IPS-18a (cell line): ENCODE results near the gene RHBDL2.
"Not testable (repeated sequence)": the region's sequence is repeated elsewhere in the genome, so short reads cannot be mapped to it uniquely, and the experiment has no call there.

Source experiments
- H3K27ac ChIP-seq: one replicate; pipeline ENCODE4 v1.5.1; 2013; ENCODE audit warnings: low read length
- H3K27me3 ChIP-seq: one replicate; pipeline ENCODE4 v1.6.1; 2013; ENCODE audit warnings: mild to moderate bottlenecking, low read length; ENCODE audit not compliant: control insufficient read depth, insufficient read depth
- H3K36me3 ChIP-seq: one replicate; pipeline ENCODE4 v1.6.1; 2013; ENCODE audit warnings: low read depth, low read length; ENCODE audit not compliant: control insufficient read depth
- H3K4me1 ChIP-seq: one replicate; pipeline ENCODE4 v1.6.1; 2013; ENCODE audit warnings: low read depth, low read length; ENCODE audit not compliant: control insufficient read depth
- H3K4me3 ChIP-seq: one replicate; pipeline ENCODE4 v1.5.1; 2013; ENCODE audit warnings: low read length
- H3K9ac ChIP-seq: one replicate; pipeline ENCODE4 v1.6.1; 2013; ENCODE audit warnings: mild to moderate bottlenecking, low read length, moderate library complexity
- H3K9me3 ChIP-seq: one replicate; pipeline ENCODE4 v1.6.1; 2013; ENCODE audit warnings: low read depth, low read length; ENCODE audit not compliant: control insufficient read depth

RHBDL2 gene

GRCh38 chr1:38941527-38942019, at the start of gene RHBDL2:
RHBDL2 (minus strand) TSS chr1:38941830; CDS start chr1:38919212, 22,618 bp downstream.
- no peak within 1 kb of the TSS for H3K27ac ChIP-seq
- H3K9ac ChIP-seq = no peak within 1 kb of the TSS
- peak within 1 kb of the TSS; percentile 7 for H3K4me3 ChIP-seq

GRCh38 chr1:38990738-38991637, 49.4 kb upstream of the RHBDL2 start, which contains the start of gene AKIRIN1:
AKIRIN1 (plus strand) TSS chr1:38991276; CDS start chr1:38991381, 105 bp downstream.
- Histone ChIP-seq H3K27me3 (no peaks in the 10 kb centered on the region), H3K9me3 (no peaks in the 10 kb centered on the region)

More at GRCh38 chr1:38941527-38942019, at the start of gene RHBDL2:
- no peaks in the 10 kb centered on the region for H3K36me3 ChIP-seq
- H3K4me1 ChIP-seq = peaks cover 6% of the 10 kb centered on the region
- H3K27me3 ChIP-seq = no peaks in the 10 kb centered on the region
- H3K9me3 ChIP-seq = no peaks in the 10 kb centered on the region

GRCh38 chr1:38990386-38990737, 48.7 kb upstream of the RHBDL2 start:
- H3K36me3 ChIP-seq = peaks cover 30% of the 10 kb centered on the region
- H3K27ac ChIP-seq = peak overlapping the region; percentile 89
- H3K9me3 ChIP-seq = no peaks in the 10 kb centered on the region
- H3K9ac ChIP-seq = peak overlapping the region; percentile 60
- peaks cover 49% of the 10 kb centered on the region for H3K4me1 ChIP-seq
- no peaks in the 10 kb centered on the region for H3K27me3 ChIP-seq
- H3K4me3 ChIP-seq = peak overlapping the region; percentile 53

More at GRCh38 chr1:38990738-38991637, 49.4 kb upstream of the RHBDL2 start, which contains the start of gene AKIRIN1:
- peaks cover 36% of the 10 kb centered on the region for H3K36me3 ChIP-seq
- peak within 1 kb of the TSS; percentile 91 for H3K9ac ChIP-seq
- peaks cover 43% of the 10 kb centered on the region for H3K4me1 ChIP-seq
- peak within 1 kb of the TSS; percentile 97 for H3K4me3 ChIP-seq
- peak within 1 kb of the TSS; percentile 89 for H3K27ac ChIP-seq

- Histone ChIP-seq H3K9me3 (no peaks in the 10 kb centered on the region), H3K27me3 (no peaks in the 10 kb centered on the region), H3K27ac (peak overlapping the region; percentile 89), H3K4me3 (peak overlapping the region; percentile 53), H3K36me3 (peaks cover 26% of the 10 kb centered on the region), H3K9ac (peak overlapping the region; percentile 60), H3K4me1 (peaks cover 48% of the 10 kb centered on the region)
Measured at GRCh38 chr1:38989979-38990378, 48.3 kb upstream of the RHBDL2 start.

DNA sequence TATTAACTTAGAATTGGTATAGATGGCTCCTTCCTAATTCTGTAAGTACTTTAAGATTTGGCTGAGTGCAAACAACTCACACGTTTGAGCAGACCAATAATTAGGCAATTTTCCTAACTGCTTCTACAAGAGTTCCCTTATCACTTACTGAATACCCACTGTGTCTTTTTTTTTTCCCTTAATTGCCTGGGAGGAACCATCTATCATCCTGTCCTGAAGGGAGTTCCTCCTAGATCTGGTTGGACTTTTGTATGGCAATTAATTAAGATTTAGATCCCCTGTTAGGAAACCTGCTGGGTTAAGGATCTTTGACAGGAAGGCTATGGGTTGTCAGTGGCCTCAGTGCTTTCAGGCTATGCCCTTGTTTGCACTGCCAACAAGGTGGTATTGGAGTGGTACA, 37.8 kb upstream of the RHBDL2 start:
- H3K27ac ChIP-seq, H3K4me3 ChIP-seq, H3K36me3 ChIP-seq, H3K9me3 ChIP-seq, H3K4me1 ChIP-seq, H3K27me3 ChIP-seq, H3K9ac ChIP-seq: not testable (repeated sequence)

DNA sequence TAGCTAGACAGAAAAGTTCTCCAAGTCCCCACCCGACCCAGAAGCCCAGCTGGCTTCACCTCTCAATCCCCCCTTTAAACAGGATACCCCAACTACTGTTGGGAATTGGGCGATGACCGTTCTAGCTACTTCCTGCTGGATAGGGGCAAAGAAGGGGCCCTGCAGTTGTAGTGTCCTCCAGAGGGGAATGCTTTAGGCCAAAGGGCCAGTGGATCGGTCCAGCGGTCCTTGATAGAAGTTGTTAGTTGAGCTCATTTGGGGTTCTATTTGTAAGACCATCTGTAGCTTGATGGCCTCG, 36.6 kb upstream of the RHBDL2 start:
- not testable (repeated sequence) for H3K4me3 ChIP-seq, H3K9ac ChIP-seq, H3K36me3 ChIP-seq, H3K27me3 ChIP-seq, H3K27ac ChIP-seq, H3K4me1 ChIP-seq, H3K9me3 ChIP-seq

DNA sequence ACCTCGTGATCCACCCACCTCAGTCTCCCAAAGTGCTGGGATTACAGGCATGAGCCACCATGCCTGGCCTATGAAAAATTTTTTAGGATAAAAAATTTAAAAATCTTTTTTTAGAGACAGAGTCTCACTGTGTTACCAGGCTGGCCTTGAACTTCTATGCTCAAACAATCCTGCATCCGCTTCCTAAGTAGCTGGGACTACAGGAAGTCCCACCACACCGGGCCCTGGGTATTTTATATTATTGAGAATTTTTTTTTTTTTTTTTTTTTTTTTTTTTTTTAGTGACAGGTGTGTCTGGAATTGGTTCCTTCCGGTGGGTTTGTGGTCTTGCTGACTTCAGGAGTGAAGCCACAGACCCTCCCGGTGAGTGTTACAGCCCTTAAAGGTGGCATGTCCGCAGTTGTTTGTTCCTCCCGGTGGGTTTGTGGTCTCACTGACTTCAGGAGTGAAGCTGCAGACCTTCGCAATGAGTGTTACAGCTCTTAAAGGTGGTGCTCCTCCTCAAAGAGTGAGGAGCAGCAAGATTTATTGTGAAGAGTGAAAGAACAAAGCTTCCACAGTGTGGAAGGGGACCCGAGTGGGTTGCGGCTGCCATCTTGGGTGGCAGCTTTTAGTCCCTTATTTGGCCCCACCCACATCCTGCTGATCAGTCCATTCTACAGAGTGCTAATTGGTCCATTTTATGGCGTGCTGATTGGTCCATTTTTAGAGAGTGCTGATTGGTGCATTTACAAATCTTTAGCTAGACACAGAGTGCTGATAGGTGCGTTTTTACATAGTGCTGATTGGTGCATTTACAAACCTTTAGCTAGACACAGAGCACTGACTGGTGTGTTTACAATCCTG, 36.0 kb upstream of the RHBDL2 start:
- not testable (repeated sequence) for H3K27me3 ChIP-seq, H3K9ac ChIP-seq, H3K4me1 ChIP-seq, H3K27ac ChIP-seq, H3K9me3 ChIP-seq, H3K4me3 ChIP-seq, H3K36me3 ChIP-seq

DNA sequence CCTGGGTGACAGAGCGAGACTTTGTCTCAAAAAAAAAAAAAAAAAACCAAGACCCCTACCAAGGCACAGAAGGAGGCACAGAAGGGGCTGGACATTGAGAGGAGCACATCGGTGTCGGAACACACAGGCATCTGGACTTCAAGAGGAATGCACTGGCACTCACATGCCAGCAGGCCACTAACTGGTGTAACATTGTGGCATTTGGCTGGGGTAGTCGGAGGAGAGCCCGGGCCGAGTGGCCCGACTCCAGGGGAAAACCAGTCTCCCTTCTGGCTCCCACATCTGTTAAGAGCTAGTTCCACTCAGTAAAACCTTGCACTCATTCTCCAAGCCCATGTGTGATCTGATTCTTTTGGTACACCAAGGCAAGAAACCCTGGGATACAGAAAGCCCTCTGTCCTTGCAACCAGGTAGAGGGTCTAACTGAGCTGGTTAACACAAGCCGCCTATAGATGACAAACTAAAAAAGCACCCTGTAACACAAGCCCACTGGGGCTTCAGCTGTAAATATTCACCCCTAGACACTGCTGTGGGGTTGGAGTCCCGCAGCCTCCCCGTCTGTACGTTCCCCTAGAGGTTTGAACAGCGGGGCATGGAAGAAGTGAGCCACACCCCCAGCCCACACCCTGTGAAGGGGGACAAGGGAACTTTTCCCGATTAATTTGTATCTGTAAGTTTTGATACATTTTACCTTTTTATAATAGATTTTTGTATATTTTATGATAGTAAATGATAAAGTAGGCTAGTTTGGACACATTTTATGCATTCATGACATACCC, 32.2 kb upstream of the RHBDL2 start:
- H3K36me3 ChIP-seq = no peaks in the 10 kb centered on the region
- peaks cover 4% of the 10 kb centered on the region for H3K9me3 ChIP-seq
- no peak overlapping the region for H3K27ac ChIP-seq
- no peaks in the 10 kb centered on the region for H3K4me1 ChIP-seq
- H3K4me3 ChIP-seq = no peak overlapping the region
- H3K9ac ChIP-seq = no peak overlapping the region
- H3K27me3 ChIP-seq = no peaks in the 10 kb centered on the region

- not testable (repeated sequence) for H3K4me1 ChIP-seq, H3K9me3 ChIP-seq, H3K36me3 ChIP-seq, H3K4me3 ChIP-seq, H3K9ac ChIP-seq, H3K27me3 ChIP-seq, H3K27ac ChIP-seq
Measured at GRCh38 chr1:38973145-38973544, 31.5 kb upstream of the RHBDL2 start.

GRCh38 chr1:38964140-38964548, 22.5 kb upstream of the RHBDL2 start:
- H3K4me1 ChIP-seq = no peaks in the 10 kb centered on the region
- no peak overlapping the region for H3K27ac ChIP-seq
- no peak overlapping the region for H3K9ac ChIP-seq
- no peaks in the 10 kb centered on the region for H3K27me3 ChIP-seq
- H3K36me3 ChIP-seq = no peaks in the 10 kb centered on the region
- H3K9me3 ChIP-seq = no peaks in the 10 kb centered on the region
- H3K4me3 ChIP-seq = no peak overlapping the region

DNA sequence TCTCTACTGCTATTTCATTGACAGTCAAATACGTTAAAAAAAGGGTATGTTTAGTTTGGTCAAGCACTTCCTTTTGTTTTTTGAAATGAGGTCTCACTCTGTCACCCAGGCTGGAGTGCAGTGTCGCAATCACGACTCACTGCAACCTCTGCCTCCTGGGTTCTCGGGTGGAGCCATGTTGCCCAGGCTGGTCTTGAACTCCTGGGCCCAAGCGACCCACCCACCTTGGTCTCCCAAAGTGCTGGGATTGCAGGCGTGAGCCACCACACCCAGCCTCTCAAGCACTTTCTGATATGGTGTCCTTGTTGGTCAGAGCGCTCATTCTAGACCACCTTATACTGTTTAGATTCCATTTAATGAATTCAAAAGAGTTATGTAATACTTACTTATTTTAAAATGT, 20.9 kb upstream of the RHBDL2 start:
- no peaks in the 10 kb centered on the region for H3K36me3 ChIP-seq
- no peaks in the 10 kb centered on the region for H3K4me1 ChIP-seq
- H3K9ac ChIP-seq = no peak overlapping the region
- H3K4me3 ChIP-seq = no peak overlapping the region
- H3K9me3 ChIP-seq = no peaks in the 10 kb centered on the region
- no peak overlapping the region for H3K27ac ChIP-seq
- no peaks in the 10 kb centered on the region for H3K27me3 ChIP-seq
